A673 (cell line): ENCODE results near the gene SLC4A4. TPM values are rescaled to one million over a fixed set of nuclear protein-coding genes. Genes with fewer than 3 reads are reported as not detected.

Experiments
- BruUV-seq: library from RNA; stranded (reverse); fragments of 400-500 nt; replicated peaks from 2 replicates; lab custom pipeline; 2021; lab: Mats Ljungman, UMichigan
- CTCF ChIA-PET: fragments of 300-600 bp; sonication (Branson Sonifier 250); formaldehyde crosslinking; loops from one replicate; lab custom pipeline; 2022; ENCODE audit warnings: antibody characterized with exemption; lab: Charles Lee
- POLR2A ChIA-PET: fragments of 300-600 bp; sonication (Branson Sonifier 250); formaldehyde crosslinking; loops from one replicate; lab custom pipeline; 2022; ENCODE audit warnings: antibody characterized with exemption; ENCODE audit not compliant: low non-redundant PET; lab: Charles Lee
- DNase-seq: peaks from one replicate; pipeline ENCODE4 v3.0.0-alpha.2; 2015; ENCODE audit warnings: low spot score
- H3K27ac ChIP-seq: fragments of 200-600 bp; sonication (generic); 2 replicates; pipeline ENCODE4 v1.5.1; 2016; ENCODE audit warnings: mixed run types, low read depth, mild to moderate bottlenecking, mixed read lengths, antibody characterized with exemption, low read length; ENCODE audit not compliant: poor library complexity, severe bottlenecking
- H3K27me3 ChIP-seq: fragments of 200-600 bp; sonication (generic); replicated peaks from 2 replicates; pipeline ENCODE4 v1.6.1; 2017; ENCODE audit warnings: mixed run types, low read depth, mild to moderate bottlenecking, mixed read lengths, antibody characterized with exemption, low read length; ENCODE audit not compliant: insufficient read depth, poor library complexity
- H3K36me3 ChIP-seq: fragments of 200-600 bp; sonication (generic); 2 replicates; pipeline ENCODE4 v1.6.1; 2016; ENCODE audit warnings: mixed run types, mild to moderate bottlenecking, mixed read lengths, antibody characterized with exemption, low read length; ENCODE audit not compliant: insufficient read depth, poor library complexity, severe bottlenecking
- H3K4me1 ChIP-seq: fragments of 200-600 bp; sonication (generic); 2 replicates; pipeline ENCODE4 v1.6.1; 2017; ENCODE audit warnings: mixed run types, mild to moderate bottlenecking, mixed read lengths, antibody characterized with exemption, low read length; ENCODE audit not compliant: insufficient read depth, poor library complexity, severe bottlenecking
- H3K4me3 ChIP-seq: fragments of 200-600 bp; sonication (generic); 2 replicates; pipeline ENCODE4 v1.5.1; 2016; ENCODE audit warnings: low read depth, mixed run types, mild to moderate bottlenecking, mixed read lengths, low read length; ENCODE audit not compliant: poor library complexity, severe bottlenecking
- H3K9me3 ChIP-seq: fragments of 200-600 bp; sonication (generic); 2 replicates; pipeline ENCODE4 v1.6.1; 2016; ENCODE audit warnings: mixed run types, low read depth, mild to moderate bottlenecking, mixed read lengths, antibody characterized with exemption, low read length; ENCODE audit not compliant: poor library complexity, severe bottlenecking
- CTCF ChIP-seq: fragments of 300-800, 200-600 bp; sonication (generic); conservative IDR thresholded peaks from 2 replicates; pipeline ENCODE4 v1.5.1; 2017; ENCODE audit warnings: low read depth, mild to moderate bottlenecking, antibody characterized with exemption, low read length, moderate library complexity, mixed read lengths
- EZH2 ChIP-seq: fragments of 200-600 bp; sonication (generic); IDR thresholded peaks from 2 replicates; pipeline ENCODE4 v1.6.1; 2017; ENCODE audit warnings: borderline replicate concordance, low read depth, mild to moderate bottlenecking, mixed read lengths, antibody characterized with exemption, low read length; ENCODE audit not compliant: poor library complexity, severe bottlenecking
- intact Hi-C: fragments of 100-400 bp; cut with micrococcal nuclease; formaldehyde crosslinking; loops from one replicate; pipeline ENCODE4 v1.10.0; 2022; ENCODE audit not compliant: unreplicated experiment
- total RNA-seq: library from RNA; stranded (reverse); gene quantifications from 2 replicates; pipeline ENCODE4 v1.2.3, GENCODE V29; 2021

Gene SLC4A4
- total RNA-seq, 1 experiment from 2014 or later, result 1.2 TPM

DNA sequence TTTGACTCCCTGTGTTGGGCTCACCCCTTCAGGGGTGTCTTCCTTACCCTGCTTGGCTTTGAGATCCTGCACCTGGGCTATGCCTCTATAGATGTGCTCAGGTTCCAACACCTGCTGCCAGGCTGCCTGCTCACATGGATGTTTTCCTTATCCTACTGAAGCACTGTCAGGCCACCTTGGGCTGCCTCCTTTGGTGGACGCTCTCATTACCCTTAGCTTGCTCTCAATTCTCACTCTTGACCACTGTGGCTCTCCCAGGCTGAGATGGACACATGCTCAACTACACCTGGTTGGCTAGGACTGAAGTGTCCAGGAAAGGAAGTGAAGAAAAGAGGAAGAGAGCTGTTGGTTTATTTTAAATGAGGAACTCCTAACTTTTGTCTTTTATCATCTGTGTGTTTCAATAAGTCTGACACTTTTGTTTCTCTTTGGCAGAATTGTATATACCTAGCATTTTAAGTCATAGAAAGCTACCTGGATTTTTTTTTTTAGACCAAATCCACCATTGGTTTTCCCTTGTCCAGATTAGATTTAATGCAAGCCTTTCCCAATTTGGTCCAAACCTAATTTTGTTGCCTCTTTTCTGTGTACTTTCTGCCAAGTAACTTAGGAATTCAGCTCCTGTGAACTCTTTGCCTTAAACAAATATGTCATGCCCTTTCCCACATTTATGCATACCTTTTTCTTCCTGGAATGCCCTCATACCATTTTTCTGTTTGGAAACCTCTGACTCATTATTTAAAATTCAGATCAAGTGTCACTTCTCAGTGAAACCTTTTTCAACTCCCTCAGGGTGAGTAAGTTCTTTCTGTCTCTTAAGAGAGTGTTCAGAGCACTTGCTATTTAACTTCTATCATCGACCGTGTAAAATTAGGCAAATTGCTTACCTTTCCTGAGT lies 269.2 kb downstream of the SLC4A4 start:
- Histone ChIP-seq H3K4me1 (no peaks in the 10 kb centered on the region), H3K36me3 (no peaks in the 10 kb centered on the region), H3K27me3 (no peaks in the 10 kb centered on the region), H3K27ac (no peak overlapping the region), H3K4me3 (no peak overlapping the region), H3K9me3 (no peaks in the 10 kb centered on the region)
- TF ChIP-seq EZH2, result no peak
- TF ChIP-seq CTCF, result no peak
- POLR2A ChIA-PET, result no interaction called here
- BruUV-seq, result no TSS peak
- intact Hi-C loops, result no loop called here
- CTCF ChIA-PET, result no interaction called here
- DNase-seq, result no peak

DNA sequence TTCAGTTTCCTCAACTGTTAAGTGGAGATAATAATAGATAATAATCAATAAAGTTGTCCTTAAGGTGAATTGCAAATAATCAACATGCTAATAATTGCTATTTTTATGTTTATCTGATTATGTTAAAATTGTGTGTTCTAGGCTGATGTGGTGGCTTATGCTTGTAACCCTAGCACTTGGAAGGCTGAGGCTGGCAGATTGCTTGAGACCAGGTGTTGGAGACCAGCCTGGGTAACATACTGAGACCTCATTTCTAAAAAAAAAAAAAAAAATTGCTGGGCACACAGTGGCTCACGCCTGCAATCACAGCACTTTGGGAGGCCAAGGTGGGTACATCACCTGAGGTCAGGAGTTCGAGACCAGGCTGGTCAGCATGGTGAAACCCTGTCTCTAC lies 269.9 kb downstream of the SLC4A4 start:
- no peak overlapping the region for H3K27ac ChIP-seq
- ChIA-PET CTCF (no interaction called here), POLR2A (no interaction called here)
- no peaks in the 10 kb centered on the region for H3K4me1 ChIP-seq
- H3K9me3 ChIP-seq, result no peaks in the 10 kb centered on the region
- no peaks in the 10 kb centered on the region for H3K27me3 ChIP-seq
- no peaks in the 10 kb centered on the region for H3K36me3 ChIP-seq
- BruUV-seq, result no TSS peak
- TF ChIP-seq EZH2, result no peak
- TF ChIP-seq CTCF, result no peak
- intact Hi-C loops, result no loop called here
- DNase-seq, result no peak
- no peak overlapping the region for H3K4me3 ChIP-seq

DNA sequence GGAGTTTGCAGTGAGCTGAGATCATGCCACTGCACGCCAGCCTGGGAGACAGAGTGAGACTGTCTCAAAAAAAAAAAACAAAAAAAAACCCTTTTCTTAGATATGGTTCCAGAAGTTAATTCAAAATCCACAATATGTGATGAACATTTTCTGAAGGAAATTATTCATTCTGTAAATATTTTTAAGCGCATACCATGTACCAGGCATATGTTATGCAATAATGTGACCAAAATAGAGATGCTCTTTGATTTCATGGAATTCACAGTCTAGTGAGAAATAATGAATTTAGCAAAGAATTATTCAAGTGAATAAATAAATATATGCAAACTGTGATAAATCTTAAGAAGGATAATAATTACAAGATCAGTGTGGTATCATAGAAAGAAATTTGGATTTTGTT lies 270.3 kb downstream of the SLC4A4 start:
- POLR2A ChIA-PET, result no interaction called here
- H3K4me1 ChIP-seq, result no peaks in the 10 kb centered on the region
- intact Hi-C loops, result no loop called here
- no peak for DNase-seq
- H3K36me3 ChIP-seq, result no peaks in the 10 kb centered on the region
- H3K9me3 ChIP-seq, result no peaks in the 10 kb centered on the region
- H3K27ac ChIP-seq, result no peak overlapping the region
- CTCF ChIA-PET, result no interaction called here
- TF ChIP-seq CTCF (no peak), EZH2 (no peak)
- H3K27me3 ChIP-seq, result no peaks in the 10 kb centered on the region
- BruUV-seq, result no TSS peak
- H3K4me3 ChIP-seq, result no peak overlapping the region
